Caki2 (cell line): Measurements from ENCODE around the gene TUBG2. TPM values are rescaled to one million over a fixed set of nuclear protein-coding genes. Genes with fewer than 3 reads are reported as not detected.

Experiments used
- total RNA-seq: library from RNA; depleted of rRNA; stranded (reverse); fragments of >200 nt; shearing (Covaris generic); gene quantifications from 2 replicates; pipeline ENCODE4 v1.2.3, GENCODE V29; 2014; ENCODE audit warnings: low replicate concordance; rRNA removed

Gene TUBG2
- total RNA-seq, 1 experiment from 2014 or later: 6.7 TPM

Other genes starting within 250 kb of the TUBG2 start
- 287 and 330 TPM in 2 replicates for gene CAVIN1, start 236.0 kb upstream of the TUBG2 start, total RNA-seq
- gene ATP6V0A1, start 200.4 kb upstream of the TUBG2 start, total RNA-seq: 42.0 and 49.6 TPM in 2 replicates
- gene NAGLU, start 123.0 kb upstream of the TUBG2 start, total RNA-seq: 53.9 and 64.5 TPM in 2 replicates
- not detected in 2 replicates for gene HSD17B1, start 106.4 kb upstream of the TUBG2 start, total RNA-seq
- gene COASY, start 97.1 kb upstream of the TUBG2 start, total RNA-seq: 24.0 and 29.5 TPM in 2 replicates
- gene MLX, start 92.2 kb upstream of the TUBG2 start, total RNA-seq: 13.0 and 21.9 TPM in 2 replicates
- 3.4 and 8.6 TPM in 2 replicates for gene PSMC3IP, start 81.6 kb upstream of the TUBG2 start, total RNA-seq
- 50.5 and 90.2 TPM in 2 replicates for gene RETREG3, start 49.9 kb upstream of the TUBG2 start, total RNA-seq
- 74.8 and 76.6 TPM in 2 replicates for gene TUBG1, start 49.6 kb upstream of the TUBG2 start, total RNA-seq
- gene PLEKHH3, start 17.7 kb downstream of the TUBG2 start, total RNA-seq: 20.5 and 21.5 TPM in 2 replicates
- gene CCR10, start 22.6 kb downstream of the TUBG2 start, total RNA-seq: not detected in 2 replicates
- gene CNTNAP1, start 23.2 kb downstream of the TUBG2 start, total RNA-seq: 2.0 and 3.2 TPM in 2 replicates
- 8.2 and 21.3 TPM in 2 replicates for gene EZH1, start 85.8 kb downstream of the TUBG2 start, total RNA-seq
- not detected in 2 replicates for gene RAMP2, start 101.9 kb downstream of the TUBG2 start, total RNA-seq
- gene VPS25, start 114.2 kb downstream of the TUBG2 start, total RNA-seq: 123 and 179 TPM in 2 replicates
- gene WNK4, start 121.3 kb downstream of the TUBG2 start, total RNA-seq: not detected in 2 replicates
- 211 and 246 TPM in 2 replicates for gene COA3, start 139.4 kb downstream of the TUBG2 start, total RNA-seq
- gene CNTD1, start 139.6 kb downstream of the TUBG2 start, total RNA-seq: 0.09 TPM in 1 of 2 replicates, not detected in the other
- 107 and 132 TPM in 2 replicates for gene BECN1, start 165.0 kb downstream of the TUBG2 start, total RNA-seq
- gene PSME3, start 174.1 kb downstream of the TUBG2 start, total RNA-seq: 61.1 and 83.1 TPM in 2 replicates
- 0.38 TPM in 1 of 2 replicates, not detected in the other for gene AOC2, start 185.3 kb downstream of the TUBG2 start, total RNA-seq
- gene AOC3, start 191.9 kb downstream of the TUBG2 start, total RNA-seq: 0.17 TPM in 1 of 2 replicates, not detected in the other
- not detected in 2 replicates for gene G6PC1, start 241.5 kb downstream of the TUBG2 start, total RNA-seq